GM12878 (cell line): Measurements from ENCODE around the gene GALNT9. TPM values are rescaled to one million over a fixed set of nuclear protein-coding genes. Genes with fewer than 3 reads are reported as not detected.

Experiments used
- ATAC-seq: fragments of 200-7000 bp; cut with Tn5 transposase; 3 replicates; pipeline ENCODE4 v1.9.1; 2020; ENCODE audit warnings: mild to moderate bottlenecking, moderate library complexity
- BruUV-seq: library from RNA; stranded (reverse); fragments of 400-500 nt; replicated peaks from 2 replicates; lab custom pipeline; 2021; lab: Mats Ljungman, UMichigan
- CTCF ChIA-PET: fragments of 300-600 bp; sonication (Branson Sonifier 250); formaldehyde crosslinking; extraction: SDS; loops from one replicate; lab custom pipeline; 2021; ENCODE audit warnings: inconsistent platforms; lab: Yijun Ruan, JAX
- POLR2A ChIA-PET: fragments of 350-600 bp; formaldehyde crosslinking; extraction: SDS; loops from one replicate; lab custom pipeline; 2021; ENCODE audit warnings: inconsistent platforms; lab: Charles Lee
- RAD21 ChIA-PET: fragments of 300-600 bp; sonication (Branson Sonifier 250); formaldehyde crosslinking; loops from one replicate; lab custom pipeline; 2023; ENCODE audit warnings: antibody characterized with exemption; ENCODE audit not compliant: unreplicated experiment; lab: Charles Lee
- SMC1A ChIA-PET: fragments of 300-600 bp; sonication (Branson Sonifier 250); formaldehyde crosslinking; loops from one replicate; lab custom pipeline; 2023; ENCODE audit not compliant: unreplicated experiment, uncharacterized antibody; lab: Charles Lee
- DNase-seq: peaks from one replicate; pipeline ENCODE4 v3.0.0-alpha.2; 2011; ENCODE audit warnings: low read depth, low spot score
- FAIRE-seq: peaks from 3 replicates; lab custom pipeline; 2011; peaks lifted over from hg19 to GRCh38; lab: Jason Lieb, UNC
- H2AFZ ChIP-seq: 2 replicates; pipeline ENCODE4 v1.6.0; 2011; ENCODE audit warnings: low read depth, low read length, control low read depth; ENCODE audit not compliant: control insufficient read depth
- H3K27ac ChIP-seq: 2 replicates; pipeline ENCODE4 v1.5.1; 2011; ENCODE audit warnings: control low read depth; ENCODE audit not compliant: control insufficient read depth, insufficient read depth
- H3K27me3 ChIP-seq, 2 experiments: replicated peaks in 1 of 2; 2 replicates each; pipeline versions ENCODE4 v1.6.0 to v1.6.1; 2011; ENCODE audit warnings: low read length in 1 of 2; ENCODE audit not compliant: control insufficient read depth in 2 of 2, insufficient read depth in 2 of 2
- H3K36me3 ChIP-seq, 2 experiments: 2 replicates each; pipeline ENCODE4 v1.5.1; 2011; ENCODE audit warnings: low read length in 1 of 2; ENCODE audit not compliant: control insufficient read depth in 2 of 2, insufficient read depth in 2 of 2
- H3K4me1 ChIP-seq: 2 replicates; pipeline ENCODE4 v1.6.1; 2011; ENCODE audit warnings: mild to moderate bottlenecking, low read length, moderate library complexity, mixed read lengths; ENCODE audit not compliant: control insufficient read depth, insufficient read depth
- H3K4me2 ChIP-seq: 2 replicates; pipeline ENCODE4 v1.6.0; 2011; ENCODE audit warnings: control low read depth; ENCODE audit not compliant: control insufficient read depth, insufficient read depth
- H3K4me3 ChIP-seq: fragments of 200-600 bp; sonication (generic); 2 replicates; pipeline ENCODE4 v1.5.1; 2016
- H3K79me2 ChIP-seq: 2 replicates; pipeline ENCODE4 v1.6.0; 2011; ENCODE audit warnings: low read length; ENCODE audit not compliant: control insufficient read depth, insufficient read depth
- H3K9ac ChIP-seq: 2 replicates; pipeline ENCODE4 v1.8.0; 2011; ENCODE audit warnings: low read length, control low read depth, mixed read lengths; ENCODE audit not compliant: control insufficient read depth, insufficient read depth
- H3K9me3 ChIP-seq: replicated peaks from 3 replicates; pipeline ENCODE4 v1.5.1; 2011; ENCODE audit warnings: mild to moderate bottlenecking, low read length; ENCODE audit not compliant: control insufficient read depth, insufficient read depth
- H4K20me1 ChIP-seq: 2 replicates; pipeline ENCODE4 v1.6.0; 2011; ENCODE audit not compliant: control insufficient read depth, insufficient read depth
- CHD4 ChIP-seq: fragments of 200-600 bp; sonication (generic); IDR thresholded peaks from 2 replicates; pipeline ENCODE4 v1.6.1; 2016; ENCODE audit warnings: mild to moderate bottlenecking
- E2F4 ChIP-seq: IDR thresholded peaks from 2 replicates; pipeline ENCODE4 v1.6.1; 2012; ENCODE audit warnings: low read depth, low read length, improper control_type of control experiment
- IRF5 ChIP-seq: fragments of 450-650 bp; IDR thresholded peaks from 2 replicates; pipeline ENCODE4 v1.6.1; 2017; ENCODE audit warnings: borderline replicate concordance
- PBX3 ChIP-seq: IDR thresholded peaks from 2 replicates; pipeline ENCODE4 v1.6.1; 2011; ENCODE audit warnings: mild to moderate bottlenecking, low read depth, low read length, moderate library complexity; ENCODE audit not compliant: insufficient replicate concordance
- RELB ChIP-seq: fragments of 450-650 bp; IDR thresholded peaks from 2 replicates; pipeline ENCODE4 v1.6.1; 2017; ENCODE audit warnings: low read depth, mild to moderate bottlenecking, moderate library complexity
- RFX5 ChIP-seq: IDR thresholded peaks from 2 replicates; pipeline ENCODE4 v1.6.1; 2011; ENCODE audit warnings: low read depth, low read length, improper control_type of control experiment
- RUNX3 ChIP-seq: IDR thresholded peaks from 2 replicates; pipeline ENCODE4 v1.6.1; 2012; ENCODE audit warnings: low read length, inconsistent platforms
- WRNIP1 ChIP-seq: IDR thresholded peaks from 2 replicates; pipeline ENCODE4 v1.6.1; 2011; ENCODE audit warnings: low read depth, low read length, improper control_type of control experiment, borderline replicate concordance
- WGBS: methylation state at CpG from one replicate; pipeline ENCODE4 v1.1.6; 2016; ENCODE audit warnings: low lambda C conversion rate; ENCODE audit not compliant: insufficient replicate concordance, insufficient coverage; ENCODE audit errors: missing lambda C conversion rate; 5-methylcytosine and 5-hydroxymethylcytosine counted together
- in situ Hi-C: fragments of 300-500 bp; cut with MboI; formaldehyde crosslinking; loops from 9 replicates; pipeline ENCODE4 v1.14.3; 2018; ENCODE audit warnings: mixed read lengths
- intact Hi-C: fragments of 100-400 bp; cut with micrococcal nuclease; formaldehyde crosslinking; loops from one replicate; pipeline ENCODE4 v1.14.2; 2022; ENCODE audit not compliant: unreplicated experiment
- polyA plus RNA-seq, 11 experiments: library from polyadenylated mRNA; depleted of rRNA in 4 of 11; unstranded in 6 of 11; stranded (reverse) in 5 of 11; fragments of >200 nt; fragmentation: Nextera tagmentation in 4 of 11; fragmentation: Illumina TruSeq in 1 of 11; extraction: Ambion mirVana in 4 of 11; extraction: Trizol in 1 of 11; gene quantifications; 1 replicate in 1 of 11; 2 replicates in 10 of 11; pipeline versions ENCODE4 v1.2.1 to v1.2.3, GENCODE V29; 2011 to 2016; ENCODE audit warnings: inconsistent platforms in 2 of 11, missing spikeins in 2 of 11, low read depth in 1 of 11
- total RNA-seq, 4 experiments: library from RNA; depleted of rRNA in 3 of 4; stranded (reverse); fragments of >200 nt in 3 of 4; fragmentation: Illumina TruSeq in 1 of 4; extraction: Trizol in 1 of 4; gene quantifications; 2 replicates each; pipeline versions ENCODE4 v1.2.1 to v1.2.3, GENCODE V29; 2013 to 2021

The GALNT9 gene
- total and polyA plus RNA-seq, 10 of the 15 experiments (the other 5 are each of a cell fraction or from before 2014, with no cell fraction given): 0.04 TPM; not detected in 9

GRCh38 chr12:132213359-132214160, 115.8 kb downstream of the GALNT9 start:
- Histone ChIP-seq H3K4me1 (no peaks in the 10 kb centered on the region), H3K27me3 (no peaks in the 10 kb centered on the region), H2AFZ (no peak overlapping the region), H3K79me2 (no peaks in the 10 kb centered on the region), H3K36me3 (no peaks in the 10 kb centered on the region), H3K4me2 (no peak overlapping the region), H4K20me1 (no peaks in the 10 kb centered on the region), H3K27ac (no peak overlapping the region), H3K9me3 (peaks cover 1% of the 10 kb centered on the region; the same call in 1 of the 3 replicates), H3K4me3 (no peak overlapping the region), H3K9ac (no peak overlapping the region)
- BruUV-seq: no TSS peak
- no peak for FAIRE-seq
- ChIA-PET RAD21 (no interaction called here), SMC1A (no interaction called here), POLR2A (no interaction called here), CTCF (no interaction called here)
- intact Hi-C loops (no loop called here), in situ Hi-C loops (no loop called here)
- WGBS: 66% methylated on average over 26 of the region's 26 CpGs
- TF ChIP-seq E2F4: no peak
- TF ChIP-seq RFX5: no peak
- TF ChIP-seq PBX3: no peak
- no peak for TF ChIP-seq RELB
- TF ChIP-seq WRNIP1: no peak
- no peak for TF ChIP-seq RUNX3
- TF ChIP-seq CHD4: no peak
- no peak for TF ChIP-seq IRF5
- DNase-seq: no peak
- no peak for ATAC-seq
